GM21528 (cell line): ENCODE measurements around the gene PTCHD4.
"Not testable (repeated sequence)": the region's sequence is repeated elsewhere in the genome, so short reads cannot be mapped to it uniquely, and the experiment has no call there.

Experiments used
- ATAC-seq: cut with Tn5 transposase; IDR thresholded peaks from one replicate; pipeline ENCODE4 v1.9.1; 2021; ENCODE audit warnings: mild to moderate bottlenecking, moderate library complexity; ENCODE audit not compliant: unreplicated experiment, low FRiP score

The PTCHD4 gene

GRCh38 chr6:48111143-48111506 is at the start of gene PTCHD4:
PTCHD4 (minus strand) TSS chr6:48111197; CDS start chr6:48068957, 42,240 bp downstream.
- ATAC-seq = no peak

DNA sequence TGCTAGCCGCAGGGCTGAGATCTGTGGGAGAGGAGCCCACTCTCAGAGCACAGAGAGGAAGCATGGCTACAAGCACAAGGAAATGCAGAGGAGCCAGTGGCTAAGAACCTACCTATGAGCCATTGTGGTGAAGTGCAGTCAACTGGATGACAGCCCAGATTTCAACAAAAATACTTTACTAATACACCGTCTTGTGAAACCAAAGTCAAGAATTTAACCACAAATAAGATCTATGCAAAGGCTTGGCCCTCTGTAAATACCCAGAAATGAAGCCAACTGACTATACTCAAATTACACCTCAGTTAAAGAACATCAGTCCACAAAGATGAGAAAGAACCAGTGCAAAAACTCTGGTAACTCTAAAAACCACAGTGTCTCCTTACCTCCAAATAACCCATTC is 40.1 kb upstream of the PTCHD4 start:
- no peak for ATAC-seq

GRCh38 chr6:48150701-48151100 is 39.7 kb upstream of the PTCHD4 start:
- no peak for ATAC-seq

DNA sequence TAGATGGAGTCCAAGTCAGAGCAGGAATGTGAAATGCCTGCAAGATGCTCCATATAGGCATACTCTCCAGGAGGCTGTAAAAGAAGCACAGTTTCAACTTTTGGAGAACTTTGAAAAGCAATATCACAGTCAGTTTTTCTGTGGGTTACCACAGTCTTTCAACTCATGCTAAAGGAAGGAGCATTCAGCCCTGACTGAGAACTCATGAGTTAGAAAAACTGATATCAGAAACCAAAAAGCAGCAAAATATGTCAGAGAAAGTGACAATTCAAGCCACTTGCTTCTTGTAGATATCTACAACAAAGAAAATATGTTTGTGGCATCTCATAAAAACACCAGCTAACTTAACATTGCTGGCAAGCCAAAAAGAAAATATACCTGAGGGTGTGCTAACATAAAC is 36.1 kb upstream of the PTCHD4 start:
- no peak for ATAC-seq

DNA sequence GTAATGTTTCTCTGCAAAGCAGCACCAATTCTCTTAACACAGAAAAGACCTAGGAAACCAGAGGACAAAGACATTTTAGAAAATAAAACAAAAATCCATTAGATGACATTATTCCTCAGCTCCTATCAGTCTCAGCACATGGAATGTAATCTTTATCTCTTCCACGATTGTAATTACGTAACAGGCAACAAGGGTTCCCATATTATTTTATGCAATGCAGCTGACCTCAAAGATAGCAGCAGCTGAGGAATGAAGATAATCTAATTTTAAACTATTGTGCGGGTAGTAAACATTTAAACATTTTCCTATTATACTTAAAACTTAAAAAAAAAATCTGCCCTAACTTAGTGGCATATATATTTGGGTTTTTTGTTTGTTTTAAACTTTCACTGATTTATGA is 33.0 kb upstream of the PTCHD4 start:
- ATAC-seq = no peak

DNA sequence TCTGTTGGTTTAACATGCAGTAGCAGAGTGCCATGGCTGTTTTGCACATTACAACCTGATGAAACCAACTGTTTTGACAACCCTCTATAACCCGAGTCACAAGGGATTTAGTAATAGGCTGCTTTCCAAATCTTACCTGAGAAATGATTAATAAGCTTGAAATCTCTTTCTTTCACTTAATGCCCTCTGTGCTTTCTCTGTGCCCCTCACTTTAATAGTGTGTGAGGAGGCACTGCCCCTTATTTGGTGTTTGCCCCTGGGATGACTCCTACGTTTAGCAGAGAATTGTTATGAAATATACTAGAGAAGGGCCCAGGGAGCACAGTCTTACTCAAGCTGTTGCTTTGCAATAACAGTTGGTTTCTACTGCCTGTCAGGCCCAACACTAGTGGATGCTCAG is 31.0 kb upstream of the PTCHD4 start:
- no peak for ATAC-seq

DNA sequence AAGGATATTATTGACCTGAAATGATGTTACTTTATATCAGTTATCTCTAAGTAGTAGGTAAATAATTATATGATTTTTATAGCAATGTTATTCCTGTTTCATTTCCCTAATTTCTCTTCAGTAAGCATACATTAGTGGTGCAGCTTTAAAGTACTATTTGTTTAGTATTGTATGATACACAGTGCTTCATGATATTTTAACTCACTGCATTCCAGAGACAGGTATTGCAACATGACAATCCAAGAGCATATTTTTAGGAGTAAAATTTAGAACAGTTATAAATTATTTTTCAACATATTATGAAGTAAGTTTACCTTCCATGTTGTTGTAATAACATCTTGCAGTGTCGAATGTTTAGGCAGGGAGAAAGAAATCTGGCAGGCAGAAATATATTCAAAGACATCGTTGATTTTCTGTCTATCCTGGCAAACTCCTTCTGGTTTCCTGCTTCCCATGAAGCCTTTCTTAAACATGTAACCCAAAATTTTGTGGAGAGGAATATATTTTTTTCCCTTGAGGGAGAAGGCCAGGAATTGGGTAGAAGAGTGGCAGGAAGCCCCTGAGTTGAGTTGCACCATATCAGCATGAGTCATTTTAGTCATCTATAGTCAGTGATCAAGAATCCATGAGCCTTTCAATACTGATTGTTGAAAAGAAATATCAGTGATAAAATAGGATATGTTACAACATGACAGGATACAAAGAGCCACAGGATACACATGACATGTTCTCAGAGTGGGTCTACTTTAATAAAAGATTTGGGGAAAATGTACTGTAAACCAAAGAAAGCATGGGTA is 29.0 kb upstream of the PTCHD4 start:
- no peak for ATAC-seq

GRCh38 chr6:48136856-48137255 is 25.9 kb upstream of the PTCHD4 start:
- no peak for ATAC-seq

DNA sequence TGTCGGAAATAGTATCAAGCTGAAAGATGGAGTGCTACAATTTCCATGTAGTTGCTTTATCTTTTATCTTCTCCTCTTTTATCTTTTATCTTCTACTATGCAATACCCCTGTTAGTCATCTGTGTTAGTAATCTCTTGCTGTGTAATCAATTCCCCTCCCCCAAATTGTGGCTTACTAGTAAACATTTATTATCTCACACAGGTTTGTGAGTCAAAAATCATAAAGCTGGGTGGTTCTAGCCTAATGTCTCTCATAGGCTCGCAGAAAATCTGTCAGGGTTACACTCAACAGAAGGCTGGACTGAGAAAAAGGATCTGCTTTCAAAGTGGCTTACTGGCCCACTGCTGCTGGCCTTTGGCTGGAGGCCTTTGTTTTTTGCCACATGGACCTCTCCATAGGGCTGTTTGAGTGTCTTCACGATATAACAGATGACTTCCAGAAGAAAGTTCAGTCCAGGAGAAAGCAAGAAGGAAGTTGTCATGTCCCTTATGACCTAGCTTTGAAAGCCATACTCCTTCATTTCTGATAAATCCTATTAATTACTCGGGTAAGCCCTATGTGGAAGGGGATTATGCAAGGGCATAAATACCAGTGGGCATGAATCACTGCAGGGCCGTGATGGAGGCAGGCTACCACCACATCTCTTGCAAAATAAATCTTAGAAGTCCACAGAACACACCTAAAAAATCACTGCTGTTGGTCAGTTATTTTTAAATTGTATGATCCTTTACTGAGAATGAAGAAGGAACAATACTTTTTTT is 24.5 kb upstream of the PTCHD4 start:
- ATAC-seq = no peak

DNA sequence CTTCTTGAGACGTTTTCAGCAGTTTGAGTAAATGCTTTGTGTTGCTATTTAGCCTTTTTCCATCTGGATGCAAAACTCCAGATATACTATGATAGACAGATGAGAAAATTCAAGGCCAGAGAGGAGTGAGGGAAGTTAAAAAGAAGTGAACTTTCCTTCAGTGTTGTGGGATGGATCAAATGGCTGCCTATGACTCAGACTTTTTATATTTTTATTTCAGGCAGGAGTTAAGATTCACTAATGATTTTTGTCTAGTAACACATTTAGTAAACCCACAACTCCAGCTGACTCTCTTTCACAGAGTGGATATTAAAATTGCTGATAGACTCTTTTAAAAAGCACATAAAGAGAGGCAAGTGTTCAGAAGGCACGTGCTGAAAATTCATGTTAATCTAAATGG is 23.2 kb upstream of the PTCHD4 start:
- no peak for ATAC-seq

- no peak for ATAC-seq
These were observed 12.6 kb upstream of the PTCHD4 start for GRCh38 chr6:48123601-48124000.

- ATAC-seq = not testable (repeated sequence)
These were observed 11.2 kb upstream of the PTCHD4 start for GRCh38 chr6:48121983-48122749.

- no peak for ATAC-seq
These were observed 6.0 kb upstream of the PTCHD4 start for GRCh38 chr6:48116699-48117645.

DNA sequence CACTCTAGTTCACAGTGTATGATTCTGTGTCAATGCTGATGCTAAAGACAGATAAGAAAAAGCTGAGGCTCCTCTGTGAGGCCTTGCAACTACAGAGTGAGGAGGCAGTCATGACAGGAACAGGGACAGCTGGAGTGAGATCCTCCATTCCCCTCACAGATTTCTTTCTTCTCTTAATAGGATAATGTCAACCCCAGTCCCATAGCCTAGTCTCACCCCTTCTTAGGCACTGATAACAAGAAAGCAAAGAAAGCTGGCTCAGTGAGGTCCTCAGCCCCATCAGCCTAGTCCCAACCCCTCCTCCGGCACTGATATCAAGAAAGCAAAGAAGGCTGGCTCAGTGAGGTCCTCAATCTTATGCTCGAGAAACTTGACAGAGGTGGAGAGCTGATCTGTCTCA is 2.1 kb upstream of the PTCHD4 start:
- ATAC-seq = no peak

DNA sequence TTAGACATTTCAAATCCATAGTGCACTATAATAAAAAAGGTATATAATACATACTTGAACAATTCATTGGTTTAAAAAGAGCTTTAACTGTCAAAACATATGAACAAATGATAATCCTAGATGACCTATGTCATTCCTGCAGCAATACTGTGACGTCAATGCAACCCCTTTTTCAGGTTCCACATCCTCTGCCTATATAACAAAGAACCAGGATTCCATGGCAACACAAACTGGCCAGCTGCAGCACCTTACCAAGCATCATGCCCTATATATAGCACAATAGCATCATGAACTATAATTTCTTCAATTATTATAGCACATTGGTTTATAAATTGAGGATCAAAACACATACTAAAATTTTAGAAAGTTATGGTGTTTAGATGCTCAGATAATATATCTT is 578 bp upstream of the PTCHD4 start:
- ATAC-seq = no peak

DNA sequence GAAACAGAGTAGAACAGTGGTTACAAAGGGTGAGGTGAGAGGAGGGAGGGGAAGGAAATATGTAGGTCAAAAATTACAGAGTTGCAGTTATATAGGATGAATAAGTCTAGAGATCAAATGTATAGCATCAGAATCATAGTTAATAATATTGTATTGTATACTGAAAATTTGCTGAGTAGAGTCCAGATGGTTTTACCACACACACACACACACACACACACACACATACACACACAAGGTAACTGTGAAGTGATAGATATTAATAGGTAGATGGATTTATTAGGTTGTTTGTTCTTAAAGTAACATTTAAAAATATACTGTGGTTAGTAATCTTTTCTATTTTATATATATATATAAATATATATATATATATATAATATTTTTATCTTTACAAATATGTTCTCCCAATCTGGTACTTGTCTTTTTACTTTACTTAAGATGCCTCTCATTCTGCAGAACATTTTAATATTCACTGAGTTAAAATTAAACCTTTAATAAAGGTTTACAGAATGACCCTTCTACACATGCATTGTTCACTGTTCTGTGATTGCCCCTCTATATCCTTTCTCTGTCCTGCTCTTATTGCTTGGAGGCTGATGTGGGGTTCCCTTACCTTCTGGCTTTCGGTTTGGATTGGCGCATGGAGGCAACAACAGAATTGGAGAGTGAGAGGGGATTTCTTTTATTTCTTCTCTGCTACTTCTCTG is 408 bp downstream of the PTCHD4 start:
- ATAC-seq = no peak

- no peak for ATAC-seq
These were observed 1.1 kb downstream of the PTCHD4 start for GRCh38 chr6:48109944-48110343.

- ATAC-seq = not testable (repeated sequence)
These were observed 8.4 kb downstream of the PTCHD4 start for GRCh38 chr6:48102476-48103195.

DNA sequence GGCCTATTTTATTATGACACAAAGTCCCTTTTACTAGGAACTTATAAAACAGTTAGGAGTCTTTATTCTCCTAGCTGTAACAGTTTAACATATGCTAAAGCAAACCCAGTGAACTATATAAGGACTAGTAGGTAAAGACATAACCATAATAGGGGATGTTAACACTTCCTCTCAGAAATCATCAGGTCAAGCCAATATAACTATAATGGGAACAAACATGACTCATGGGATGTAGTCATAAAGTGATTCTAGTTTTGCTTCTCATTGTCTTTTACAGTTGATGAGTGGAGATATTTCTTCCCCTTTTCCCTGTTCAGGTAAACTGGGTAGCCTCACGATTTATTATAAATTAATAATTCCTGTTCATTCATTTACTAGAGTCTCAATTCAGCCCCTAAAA is 9.7 kb downstream of the PTCHD4 start:
- ATAC-seq = no peak
